OCI-LY7 (cell line): ENCODE data around the gene ASPM. TPM values are rescaled to one million over a fixed set of nuclear protein-coding genes. Genes with fewer than 3 reads are reported as not detected.

Experiments
- BruUV-seq: library from RNA; stranded (reverse); fragments of 400-500 nt; replicated peaks from 2 replicates; lab custom pipeline; 2021; lab: Mats Ljungman, UMichigan
- CTCF ChIA-PET: fragments of 300-600 bp; sonication (Branson Sonifier 250); formaldehyde crosslinking; loops from one replicate; lab custom pipeline; 2022; ENCODE audit warnings: antibody characterized with exemption; ENCODE audit not compliant: unreplicated experiment; lab: Charles Lee
- POLR2A ChIA-PET: fragments of 300-600 bp; sonication (Branson Sonifier 250); formaldehyde crosslinking; loops from one replicate; lab custom pipeline; 2022; ENCODE audit warnings: antibody characterized with exemption; lab: Charles Lee
- DNase-seq: peaks from one replicate; pipeline ENCODE4 v3.0.0-alpha.2; 2015; ENCODE audit warnings: low spot score
- H2AFZ ChIP-seq: fragments of 200-600 bp; sonication (generic), shearing (Covaris generic); 2 replicates; pipeline ENCODE4 v1.6.1; 2014; ENCODE audit warnings: mild to moderate bottlenecking, antibody characterized with exemption, low read length, moderate library complexity
- H3K27ac ChIP-seq: fragments of 200-600 bp; sonication (generic); 2 replicates; pipeline ENCODE4 v1.5.1; 2014; ENCODE audit warnings: mixed run types, low read depth, mild to moderate bottlenecking, moderate library complexity, low read length, inconsistent platforms; ENCODE audit not compliant: poor library complexity, severe bottlenecking
- H3K36me3 ChIP-seq: fragments of 200-600 bp; sonication (generic); 2 replicates; pipeline ENCODE4 v1.6.1; 2014; ENCODE audit warnings: mild to moderate bottlenecking, antibody characterized with exemption, low read length, moderate library complexity, mixed read lengths; ENCODE audit not compliant: insufficient read depth
- H3K4me1 ChIP-seq: fragments of 200-600 bp; sonication (generic); 2 replicates; pipeline ENCODE4 v1.5.1; 2014; ENCODE audit warnings: mild to moderate bottlenecking, low read length; ENCODE audit not compliant: insufficient read depth, poor library complexity, severe bottlenecking
- H3K4me2 ChIP-seq: fragments of 200-600 bp; sonication (generic); 2 replicates; pipeline ENCODE4 v1.6.1; 2014; ENCODE audit warnings: mild to moderate bottlenecking, low read length
- H3K4me3 ChIP-seq: fragments of 200-600 bp; sonication (generic); 2 replicates; pipeline ENCODE4 v1.5.1; 2014; ENCODE audit warnings: mild to moderate bottlenecking, low read depth, low read length; ENCODE audit not compliant: poor library complexity, severe bottlenecking
- H3K79me2 ChIP-seq: fragments of 200-600 bp; sonication (generic); 2 replicates; pipeline ENCODE4 v1.6.1; 2016; ENCODE audit warnings: low read depth, mild to moderate bottlenecking, low read length, moderate library complexity, mixed read lengths; ENCODE audit not compliant: insufficient read depth
- H3K9me2 ChIP-seq: fragments of 200-600 bp; sonication (generic); 2 replicates; pipeline ENCODE4 v1.6.1; 2016; ENCODE audit warnings: mild to moderate bottlenecking, low read length, mixed read lengths; ENCODE audit not compliant: insufficient read depth
- H3K9me3 ChIP-seq: fragments of 200-600 bp; sonication (generic); 2 replicates; pipeline ENCODE4 v1.6.1; 2014; ENCODE audit warnings: mild to moderate bottlenecking, mixed run types, low read length, mixed read lengths
- H4K20me1 ChIP-seq: fragments of 200-600 bp; sonication (generic); 2 replicates; pipeline ENCODE4 v1.6.1; 2014; ENCODE audit warnings: mild to moderate bottlenecking, antibody characterized with exemption, low read length, moderate library complexity, mixed read lengths; ENCODE audit not compliant: insufficient read depth
- EZH2phosphoT487 ChIP-seq: fragments of 200-600 bp; sonication (generic); IDR thresholded peaks from 2 replicates; pipeline ENCODE4 v1.6.1; 2018; ENCODE audit warnings: low read depth, borderline replicate concordance, mild to moderate bottlenecking, mixed run types, antibody characterized with exemption, low read length, moderate library complexity, mixed read lengths
- intact Hi-C: fragments of 100-400 bp; cut with micrococcal nuclease; formaldehyde crosslinking; loops from one replicate; pipeline ENCODE4 v1.10.0; 2022; ENCODE audit not compliant: unreplicated experiment
- total RNA-seq, 2 experiments: library from RNA; depleted of rRNA in 1 of 2; stranded (reverse); fragments of >200 nt in 1 of 2; shearing (Covaris generic) in 1 of 2; gene quantifications; 2 replicates each; pipeline ENCODE4 v1.2.3, GENCODE V29; 2014 to 2022
- TF ChIP-seq, protein P1 (sequence below): fragments of 200-600 bp; sonication (generic); conservative IDR thresholded peaks from 2 replicates; pipeline ENCODE4 v1.5.1; 2014; ENCODE audit warnings: mild to moderate bottlenecking, antibody characterized with exemption, low read length, moderate library complexity, mixed read lengths

The ASPM gene
- total RNA-seq, 2 experiments from 2014 or later: 76.8 to 88.6 TPM

DNA sequence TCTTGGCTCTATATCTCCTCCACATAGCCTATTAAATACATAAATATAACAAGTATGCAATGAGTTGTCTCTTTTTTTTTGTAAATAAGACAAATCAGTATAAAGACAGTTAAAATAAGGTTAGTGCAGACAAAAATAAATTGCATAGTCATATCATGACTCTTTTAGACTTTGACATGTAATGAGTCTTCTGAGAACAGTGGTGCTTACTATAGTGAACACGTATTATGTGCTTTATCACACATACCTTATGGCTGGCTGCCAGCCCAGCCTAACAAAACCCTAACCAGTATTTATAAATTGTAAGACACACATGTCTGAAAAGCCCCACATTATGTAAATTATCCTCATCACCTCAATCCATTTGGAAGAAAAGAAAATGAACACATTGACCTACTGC, 50.3 kb downstream of the ASPM start:
- Histone ChIP-seq H3K4me3 (no peak overlapping the region), H3K27ac (no peak overlapping the region), H3K79me2 (no peaks in the 10 kb centered on the region), H3K36me3 (peaks cover 72% of the 10 kb centered on the region), H4K20me1 (0 out of 2 replicates have a peak, but pooled peaks cover 7% of the 10 kb centered on the region), H3K9me2 (no peaks in the 10 kb centered on the region), H3K4me1 (no peaks in the 10 kb centered on the region), H2AFZ (no peak overlapping the region), H3K9me3 (no peaks in the 10 kb centered on the region), H3K4me2 (no peak overlapping the region)
- CTCF ChIA-PET: no interaction called here
- intact Hi-C loops: no loop called here
- POLR2A ChIA-PET: interaction anchor here (0.5 to 0.9 kb wide), 2 partner anchors 22 to 53 kb away, joined by 3 to 4 read pairs; no protein-coding TSS in a partner anchor
- no TSS peak for BruUV-seq
- TF ChIP-seq, protein P1, sequence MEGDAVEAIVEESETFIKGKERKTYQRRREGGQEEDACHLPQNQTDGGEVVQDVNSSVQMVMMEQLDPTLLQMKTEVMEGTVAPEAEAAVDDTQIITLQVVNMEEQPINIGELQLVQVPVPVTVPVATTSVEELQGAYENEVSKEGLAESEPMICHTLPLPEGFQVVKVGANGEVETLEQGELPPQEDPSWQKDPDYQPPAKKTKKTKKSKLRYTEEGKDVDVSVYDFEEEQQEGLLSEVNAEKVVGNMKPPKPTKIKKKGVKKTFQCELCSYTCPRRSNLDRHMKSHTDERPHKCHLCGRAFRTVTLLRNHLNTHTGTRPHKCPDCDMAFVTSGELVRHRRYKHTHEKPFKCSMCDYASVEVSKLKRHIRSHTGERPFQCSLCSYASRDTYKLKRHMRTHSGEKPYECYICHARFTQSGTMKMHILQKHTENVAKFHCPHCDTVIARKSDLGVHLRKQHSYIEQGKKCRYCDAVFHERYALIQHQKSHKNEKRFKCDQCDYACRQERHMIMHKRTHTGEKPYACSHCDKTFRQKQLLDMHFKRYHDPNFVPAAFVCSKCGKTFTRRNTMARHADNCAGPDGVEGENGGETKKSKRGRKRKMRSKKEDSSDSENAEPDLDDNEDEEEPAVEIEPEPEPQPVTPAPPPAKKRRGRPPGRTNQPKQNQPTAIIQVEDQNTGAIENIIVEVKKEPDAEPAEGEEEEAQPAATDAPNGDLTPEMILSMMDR: no peak
- no peak for TF ChIP-seq EZH2phosphoT487
- DNase-seq: no peak

DNA sequence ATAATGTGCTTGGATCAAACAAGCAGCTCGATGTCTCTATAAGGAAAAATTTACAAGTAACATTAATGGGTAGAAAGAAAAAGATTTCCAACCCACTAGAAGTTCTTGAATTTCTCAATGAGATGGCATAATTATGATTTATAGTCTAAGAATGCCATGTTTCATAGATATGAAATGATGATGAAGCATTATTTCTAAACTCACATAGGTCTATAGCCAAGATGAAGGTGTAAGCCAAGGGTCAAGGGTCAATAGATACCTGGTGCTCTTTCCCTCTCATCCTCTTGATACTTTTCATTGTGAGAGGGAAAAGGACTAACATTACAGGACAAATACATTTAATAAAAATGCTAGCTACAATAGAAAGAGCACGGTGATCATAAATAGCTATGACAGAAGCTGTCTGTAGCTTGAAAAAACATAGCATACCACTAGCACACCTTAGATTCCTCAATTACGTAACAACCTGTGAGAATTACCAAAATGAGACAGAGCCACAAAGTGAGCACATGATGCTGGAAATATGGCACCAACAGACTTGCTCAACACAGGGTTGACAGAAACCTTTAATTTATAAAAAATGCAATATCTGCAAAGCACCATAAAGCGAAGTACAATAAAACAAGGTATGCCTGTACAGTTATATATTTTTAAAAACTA, 53.1 kb downstream of the ASPM start:
- Histone ChIP-seq H3K36me3 (peaks cover 81% of the 10 kb centered on the region), H3K4me1 (no peaks in the 10 kb centered on the region), H3K4me2 (no peak overlapping the region), H4K20me1 (no peaks in the 10 kb centered on the region), H2AFZ (no peak overlapping the region), H3K9me2 (no peaks in the 10 kb centered on the region), H3K9me3 (no peaks in the 10 kb centered on the region), H3K27ac (no peak overlapping the region), H3K4me3 (no peak overlapping the region), H3K79me2 (no peaks in the 10 kb centered on the region)
- BruUV-seq: no TSS peak
- DNase-seq: no peak
- TF ChIP-seq, protein P1: no peak
- no peak for TF ChIP-seq EZH2phosphoT487
- ChIA-PET CTCF (no interaction called here), POLR2A (interaction anchor here (0.6 to 1.1 kb wide), 4 partner anchors 9 to 55 kb away, joined by 3 to 7 read pairs (median 4); no protein-coding TSS in a partner anchor)
- intact Hi-C loops: no loop called here

DNA sequence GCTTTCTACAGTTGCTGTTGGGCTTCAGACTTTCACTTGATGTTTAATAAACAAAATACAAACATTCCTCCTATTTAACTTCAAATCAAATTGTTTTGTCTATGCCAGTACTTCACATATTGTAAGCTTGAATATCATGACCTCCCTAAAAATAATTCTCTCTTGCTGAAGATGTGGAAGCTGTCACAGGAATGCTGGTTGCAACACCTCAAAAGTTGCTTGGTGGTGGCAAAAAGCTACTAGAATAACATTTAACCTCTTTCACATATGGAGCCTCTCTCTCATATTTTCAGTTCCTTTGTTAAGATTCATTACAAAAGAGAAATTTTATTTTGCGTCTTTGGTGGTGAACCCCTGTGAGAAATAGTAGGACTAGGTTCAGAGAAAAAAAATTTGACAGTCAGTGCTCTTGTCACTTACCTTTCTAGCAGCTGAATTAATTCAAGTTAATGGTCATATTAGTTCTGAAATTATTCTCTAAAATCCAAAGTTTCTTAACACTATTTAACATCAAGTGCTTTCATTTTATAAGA, 53.9 kb downstream of the ASPM start:
- no peak for DNase-seq
- H3K9me2 ChIP-seq: no peaks in the 10 kb centered on the region
- POLR2A ChIA-PET: no interaction called here
- no peak for TF ChIP-seq EZH2phosphoT487
- TF ChIP-seq, protein P1: no peak
- no peak overlapping the region for H3K4me2 ChIP-seq
- no peak overlapping the region for H2AFZ ChIP-seq
- BruUV-seq: no TSS peak
- H3K36me3 ChIP-seq: peaks cover 87% of the 10 kb centered on the region
- no peaks in the 10 kb centered on the region for H3K9me3 ChIP-seq
- no peak overlapping the region for H3K4me3 ChIP-seq
- CTCF ChIA-PET: no interaction called here
- no peaks in the 10 kb centered on the region for H3K4me1 ChIP-seq
- no peak overlapping the region for H3K27ac ChIP-seq
- intact Hi-C loops: no loop called here
- no peaks in the 10 kb centered on the region for H3K79me2 ChIP-seq
- H4K20me1 ChIP-seq: no peaks in the 10 kb centered on the region
